K562 (cell line): Measurements from ENCODE around the gene H2AZ2. TPM values are rescaled to one million over a fixed set of nuclear protein-coding genes. Genes with fewer than 3 reads are reported as not detected.

ENCODE experiments used
- EGR1 ChIP-seq: fragments of 450-650 bp; conservative IDR thresholded peaks from 2 replicates; pipeline ENCODE4 v1.6.1; 2017; ENCODE audit warnings: mild to moderate bottlenecking
- HOXB6 ChIP-seq: fragments of 250-450 bp; sonication (Bioruptor Pico); IDR thresholded peaks from 2 replicates; pipeline ENCODE4 v1.5.1; 2022; ENCODE audit warnings: mild to moderate bottlenecking, borderline replicate concordance
- HSF4 ChIP-seq: fragments of 250-450 bp; sonication (Bioruptor Pico); IDR thresholded peaks from 2 replicates; pipeline ENCODE4 v2.1.2; 2022; ENCODE audit warnings: mild to moderate bottlenecking, moderate library complexity, borderline replicate concordance
- MCM3 ChIP-seq: fragments of 450-650 bp; IDR thresholded peaks from 2 replicates; pipeline ENCODE4 v1.6.1; 2016
- NCOA2 ChIP-seq, 2 experiments: fragments of 450-650 bp; IDR thresholded peaks; 2 replicates each; pipeline ENCODE4 v1.6.1; 2018; ENCODE audit warnings: mild to moderate bottlenecking in 2 of 2, moderate library complexity in 1 of 2; ENCODE audit not compliant: partially characterized antibody in 2 of 2
- RUNX1 ChIP-seq: sonication (generic); IDR thresholded peaks from 2 replicates; pipeline ENCODE4 v1.6.1; 2016; ENCODE audit warnings: antibody characterized with exemption, low read depth
- SIX5 ChIP-seq, 2 experiments: IDR thresholded peaks; 2 replicates each; pipeline ENCODE4 v1.6.1; 2011; ENCODE audit warnings: low read length in 2 of 2, borderline replicate concordance in 1 of 2, low read depth in 1 of 2, mild to moderate bottlenecking in 1 of 2, moderate library complexity in 1 of 2; ENCODE audit not compliant: insufficient read depth in 1 of 2
- SLC30A9 ChIP-seq: fragments of 250-450 bp; sonication (Bioruptor Pico); IDR thresholded peaks from 2 replicates; pipeline ENCODE4 v1.8.0; 2022; ENCODE audit warnings: mild to moderate bottlenecking, moderate library complexity
- SRSF3 ChIP-seq: fragments of 200-400 bp; formaldehyde crosslinking; IDR thresholded peaks from 2 replicates; pipeline ENCODE4 v1.6.1; 2016; ENCODE audit warnings: mild to moderate bottlenecking, low read length, moderate library complexity; ENCODE audit not compliant: insufficient read depth
- TCFL5 ChIP-seq: fragments of 250-450 bp; sonication (Bioruptor Pico); conservative IDR thresholded peaks from 2 replicates; pipeline ENCODE4 v1.6.1; 2021; ENCODE audit warnings: mild to moderate bottlenecking, moderate library complexity, matching md5 sums
- TSC22D4 ChIP-seq: fragments of 450-650 bp; IDR thresholded peaks from 2 replicates; pipeline ENCODE4 v1.6.1; 2016; ENCODE audit warnings: missing genetic modification characterization, missing biosample characterization, control low read depth
- ZNF174 ChIP-seq: fragments of 250-450 bp; sonication (Bioruptor Pico); IDR thresholded peaks from 2 replicates; pipeline ENCODE4 v1.4.0; 2020; ENCODE audit warnings: mild to moderate bottlenecking
- ZNF76 ChIP-seq: fragments of 250-450 bp; sonication (Bioruptor Pico); IDR thresholded peaks from 2 replicates; pipeline ENCODE4 v1.4.0; 2020; ENCODE audit warnings: mild to moderate bottlenecking, moderate library complexity, borderline replicate concordance
- ZNF830 ChIP-seq: fragments of 250-450 bp; sonication (Bioruptor Pico); IDR thresholded peaks from 2 replicates; pipeline ENCODE4 v1.5.0; 2021; ENCODE audit warnings: mild to moderate bottlenecking
- polyA plus RNA-seq, 8 experiments: library from polyadenylated mRNA; depleted of rRNA in 4 of 8; stranded (reverse) in 5 of 8; unstranded in 3 of 8; fragments of >200 nt; fragmentation: Nextera tagmentation in 2 of 8; fragmentation: Illumina TruSeq in 1 of 8; extraction: Ambion mirVana in 2 of 8; extraction: Trizol in 1 of 8; gene quantifications; 2 replicates each; pipeline versions ENCODE4 v1.2.1 to v1.2.3, GENCODE V29; 2011 to 2014; ENCODE audit warnings: inconsistent platforms in 1 of 8, missing spikeins in 1 of 8
- total RNA-seq, 7 experiments: library from RNA; depleted of rRNA in 6 of 7; stranded (reverse); fragments of >200 nt in 6 of 7; fragmentation: Illumina TruSeq in 2 of 7; extraction: Trizol in 2 of 7; gene quantifications; 2 replicates each; pipeline versions ENCODE4 v1.2.1 to v1.2.3, GENCODE V29; 2011 to 2021; ENCODE audit warnings: low replicate concordance in 1 of 7
- TF ChIP-seq, protein P1 (sequence below), 2 experiments: fragments of 150-350 bp in 1 of 2; IDR thresholded peaks; 2 replicates each; pipeline ENCODE4 v1.6.1; 2012 to 2016; ENCODE audit warnings: low read depth in 2 of 2, low read length in 2 of 2, mild to moderate bottlenecking in 1 of 2, moderate library complexity in 1 of 2
- TF ChIP-seq, protein P2 (sequence below): fragments of 250-450 bp; sonication (Bioruptor Pico); IDR thresholded peaks from 2 replicates; pipeline ENCODE4 v1.8.0; 2021; ENCODE audit warnings: moderate library complexity, mild to moderate bottlenecking, inconsistent platforms
- TF ChIP-seq, protein P3 (sequence below): fragments of 200-800 bp; sonication (Bioruptor generic); IDR thresholded peaks from 2 replicates; pipeline ENCODE4 v1.6.1; 2017; ENCODE audit warnings: missing genetic modification characterization, missing compliant biosample characterization
- TF ChIP-seq, protein P4 (sequence below): sonication (generic); formaldehyde crosslinking; IDR thresholded peaks from 2 replicates; pipeline ENCODE4 v1.8.0; 2022; ENCODE audit warnings: mild to moderate bottlenecking, missing genetic modification reagents
- TF ChIP-seq, protein P5 (sequence below): fragments of 250-450 bp; sonication (Bioruptor Pico); IDR thresholded peaks from 2 replicates; pipeline ENCODE4 v1.8.0; 2022; ENCODE audit warnings: inconsistent platforms, mild to moderate bottlenecking, moderate library complexity, borderline replicate concordance

H2AZ2 gene
- total and polyA plus RNA-seq, 9 of the 15 experiments (the other 6 are each of a cell fraction or from before 2014, with no cell fraction given), result 105 to 382 (median 286) TPM

DNA sequence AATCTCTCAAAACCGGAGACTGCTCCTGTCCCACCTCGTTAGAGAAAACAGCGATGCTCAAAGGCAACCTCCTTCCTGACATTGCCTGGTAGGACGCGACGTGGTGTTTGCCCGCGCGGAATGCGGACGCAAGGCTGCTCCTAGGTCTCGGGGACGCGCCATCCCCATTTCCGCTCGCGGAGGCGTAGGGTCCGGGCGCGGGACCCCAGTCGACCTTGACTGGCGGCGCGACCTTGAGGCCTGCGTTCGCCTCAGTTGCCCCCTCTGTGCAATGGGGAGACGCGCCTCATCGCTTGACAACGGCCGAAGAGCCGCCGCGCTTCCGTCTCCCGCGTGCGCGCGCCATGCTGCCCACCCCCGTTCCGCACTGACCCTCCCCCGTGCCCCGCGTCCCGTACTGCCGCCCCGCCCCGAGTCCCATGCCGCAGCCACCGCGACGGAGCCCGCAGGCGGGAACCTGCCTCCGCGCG is 51.8 kb downstream of the H2AZ2 start (continued):
- TF ChIP-seq NCOA2 (IDR thresholded peaks at IDR 0.05; ENCODE audit: partially characterized antibody in 2 of 2) (no peak), ZNF174 (CRISPR knock-in tag) (no peak), HSF4 (CRISPR knock-in tag) (no peak), MCM3 (no peak), HOXB6 (CRISPR knock-in tag) (no peak), EGR1 (peak; percentile 53), TSC22D4 (no peak), SLC30A9 (no peak), ZNF830 (CRISPR knock-in tag) (no peak), TCFL5 (CRISPR knock-in tag) (no peak), ZNF76 (CRISPR knock-in tag) (0 out of 2 replicates have a peak, but pooled peaks have one; percentile 73), SIX5 (IDR thresholded peaks at IDR 0.05; ENCODE audit: borderline replicate concordance in 1 of 2, insufficient read depth in 1 of 2, low read depth in 1 of 2, low read length in 2 of 2) (no peak), SRSF3 (no peak), RUNX1 (no peak)
- TF ChIP-seq, protein P1, sequence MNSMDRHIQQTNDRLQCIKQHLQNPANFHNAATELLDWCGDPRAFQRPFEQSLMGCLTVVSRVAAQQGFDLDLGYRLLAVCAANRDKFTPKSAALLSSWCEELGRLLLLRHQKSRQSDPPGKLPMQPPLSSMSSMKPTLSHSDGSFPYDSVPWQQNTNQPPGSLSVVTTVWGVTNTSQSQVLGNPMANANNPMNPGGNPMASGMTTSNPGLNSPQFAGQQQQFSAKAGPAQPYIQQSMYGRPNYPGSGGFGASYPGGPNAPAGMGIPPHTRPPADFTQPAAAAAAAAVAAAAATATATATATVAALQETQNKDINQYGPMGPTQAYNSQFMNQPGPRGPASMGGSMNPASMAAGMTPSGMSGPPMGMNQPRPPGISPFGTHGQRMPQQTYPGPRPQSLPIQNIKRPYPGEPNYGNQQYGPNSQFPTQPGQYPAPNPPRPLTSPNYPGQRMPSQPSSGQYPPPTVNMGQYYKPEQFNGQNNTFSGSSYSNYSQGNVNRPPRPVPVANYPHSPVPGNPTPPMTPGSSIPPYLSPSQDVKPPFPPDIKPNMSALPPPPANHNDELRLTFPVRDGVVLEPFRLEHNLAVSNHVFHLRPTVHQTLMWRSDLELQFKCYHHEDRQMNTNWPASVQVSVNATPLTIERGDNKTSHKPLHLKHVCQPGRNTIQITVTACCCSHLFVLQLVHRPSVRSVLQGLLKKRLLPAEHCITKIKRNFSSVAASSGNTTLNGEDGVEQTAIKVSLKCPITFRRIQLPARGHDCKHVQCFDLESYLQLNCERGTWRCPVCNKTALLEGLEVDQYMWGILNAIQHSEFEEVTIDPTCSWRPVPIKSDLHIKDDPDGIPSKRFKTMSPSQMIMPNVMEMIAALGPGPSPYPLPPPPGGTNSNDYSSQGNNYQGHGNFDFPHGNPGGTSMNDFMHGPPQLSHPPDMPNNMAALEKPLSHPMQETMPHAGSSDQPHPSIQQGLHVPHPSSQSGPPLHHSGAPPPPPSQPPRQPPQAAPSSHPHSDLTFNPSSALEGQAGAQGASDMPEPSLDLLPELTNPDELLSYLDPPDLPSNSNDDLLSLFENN (IDR thresholded peaks at IDR 0.05; ENCODE audit: low read depth in 2 of 2, low read length in 2 of 2), result no peak
- TF ChIP-seq, protein P2, sequence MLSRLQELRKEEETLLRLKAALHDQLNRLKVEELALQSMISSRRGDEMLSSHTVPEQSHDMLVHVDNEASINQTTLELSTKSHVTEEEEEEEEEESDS, result no peak
- TF ChIP-seq, protein P3, sequence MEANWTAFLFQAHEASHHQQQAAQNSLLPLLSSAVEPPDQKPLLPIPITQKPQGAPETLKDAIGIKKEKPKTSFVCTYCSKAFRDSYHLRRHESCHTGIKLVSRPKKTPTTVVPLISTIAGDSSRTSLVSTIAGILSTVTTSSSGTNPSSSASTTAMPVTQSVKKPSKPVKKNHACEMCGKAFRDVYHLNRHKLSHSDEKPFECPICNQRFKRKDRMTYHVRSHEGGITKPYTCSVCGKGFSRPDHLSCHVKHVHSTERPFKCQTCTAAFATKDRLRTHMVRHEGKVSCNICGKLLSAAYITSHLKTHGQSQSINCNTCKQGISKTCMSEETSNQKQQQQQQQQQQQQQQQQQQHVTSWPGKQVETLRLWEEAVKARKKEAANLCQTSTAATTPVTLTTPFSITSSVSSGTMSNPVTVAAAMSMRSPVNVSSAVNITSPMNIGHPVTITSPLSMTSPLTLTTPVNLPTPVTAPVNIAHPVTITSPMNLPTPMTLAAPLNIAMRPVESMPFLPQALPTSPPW (CRISPR knock-in tag), result no peak; the same call in 1 of the 2 replicates
- TF ChIP-seq, protein P4, sequence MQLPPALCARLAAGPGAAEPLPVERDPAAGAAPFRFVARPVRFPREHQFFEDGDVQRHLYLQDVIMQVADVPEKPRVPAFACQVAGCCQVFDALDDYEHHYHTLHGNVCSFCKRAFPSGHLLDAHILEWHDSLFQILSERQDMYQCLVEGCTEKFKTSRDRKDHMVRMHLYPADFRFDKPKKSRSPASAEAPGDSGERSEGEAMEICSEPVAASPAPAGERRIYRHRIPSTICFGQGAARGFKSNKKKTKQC, result no peak
- TF ChIP-seq, protein P5, sequence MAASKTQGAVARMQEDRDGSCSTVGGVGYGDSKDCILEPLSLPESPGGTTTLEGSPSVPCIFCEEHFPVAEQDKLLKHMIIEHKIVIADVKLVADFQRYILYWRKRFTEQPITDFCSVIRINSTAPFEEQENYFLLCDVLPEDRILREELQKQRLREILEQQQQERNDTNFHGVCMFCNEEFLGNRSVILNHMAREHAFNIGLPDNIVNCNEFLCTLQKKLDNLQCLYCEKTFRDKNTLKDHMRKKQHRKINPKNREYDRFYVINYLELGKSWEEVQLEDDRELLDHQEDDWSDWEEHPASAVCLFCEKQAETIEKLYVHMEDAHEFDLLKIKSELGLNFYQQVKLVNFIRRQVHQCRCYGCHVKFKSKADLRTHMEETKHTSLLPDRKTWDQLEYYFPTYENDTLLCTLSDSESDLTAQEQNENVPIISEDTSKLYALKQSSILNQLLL (CRISPR knock-in tag), result no peak
